Common myeloid progenitor, CD34-positive (primary cell): Measurements from ENCODE around the gene FSD1L.

Experiments used
- CTCF ChIA-PET: fragments of 350-600 bp; sonication (Branson Sonifier 250); formaldehyde crosslinking; loops from one replicate; lab custom pipeline; 2021; ENCODE audit warnings: antibody characterized with exemption; lab: Charles Lee
- POLR2A ChIA-PET: fragments of 350-600 bp; sonication (Branson Sonifier 250); formaldehyde crosslinking; loops from one replicate; lab custom pipeline; 2021; ENCODE audit warnings: antibody characterized with exemption; lab: Charles Lee
- DNase-seq, 3 donors: peaks; one replicate each; pipeline versions ENCODE4 v3.0.0 to v3.0.0-alpha.2; 2013
- H3K27ac ChIP-seq, 2 experiments: 1 replicate in 1 of 2; 2 replicates in 1 of 2; pipeline ENCODE4 v1.7.0; 2013; ENCODE audit warnings: inconsistent platforms in 2 of 2, low read length in 2 of 2, mild to moderate bottlenecking in 2 of 2, low read depth in 1 of 2, moderate library complexity in 1 of 2; ENCODE audit not compliant: severe bottlenecking in 2 of 2, insufficient read depth in 1 of 2, poor library complexity in 1 of 2
- H3K27me3 ChIP-seq, 5 experiments: replicated peaks in 2 of 5; 1 replicate in 3 of 5; 2 replicates in 2 of 5; pipeline versions ENCODE4 v1.6.1 to v1.7.0; 2013; ENCODE audit warnings: low read length in 4 of 5, mild to moderate bottlenecking in 2 of 5, moderate library complexity in 2 of 5, inconsistent platforms in 1 of 5; ENCODE audit not compliant: insufficient read depth in 5 of 5, control insufficient read depth in 4 of 5
- H3K36me3 ChIP-seq, 4 experiments: 1 replicate in 2 of 4; 2 replicates in 2 of 4; pipeline versions ENCODE4 v1.6.1 to v1.7.0; 2013; ENCODE audit warnings: low read length in 3 of 4, control low read depth in 1 of 4, mild to moderate bottlenecking in 1 of 4; ENCODE audit not compliant: control insufficient read depth in 4 of 4, insufficient read depth in 4 of 4
- H3K4me1 ChIP-seq, 4 experiments: 1 replicate in 3 of 4; 2 replicates in 1 of 4; pipeline versions ENCODE4 v1.6.1 to v1.7.1; 2013; ENCODE audit warnings: low read length in 3 of 4, mild to moderate bottlenecking in 3 of 4, control low read depth in 1 of 4, inconsistent platforms in 1 of 4, moderate library complexity in 1 of 4; ENCODE audit not compliant: control insufficient read depth in 4 of 4, insufficient read depth in 4 of 4; ENCODE audit errors: control extremely low read depth in 1 of 4
- H3K4me3 ChIP-seq, 7 experiments: 1 replicate in 4 of 7; 2 replicates in 3 of 7; pipeline versions ENCODE4 v1.5.1 to v1.7.0; 2013; ENCODE audit warnings: mild to moderate bottlenecking in 7 of 7, low read length in 6 of 7, moderate library complexity in 6 of 7, inconsistent platforms in 2 of 7, low read depth in 2 of 7, control low read depth in 1 of 7; ENCODE audit not compliant: insufficient read depth in 4 of 7, control insufficient read depth in 1 of 7; ENCODE audit errors: extremely low read depth in 1 of 7
- H3K9me3 ChIP-seq, 5 experiments: 1 replicate in 4 of 5; 2 replicates in 1 of 5; pipeline versions ENCODE4 v1.6.1 to v1.7.1; 2013; ENCODE audit warnings: low read length in 4 of 5, mild to moderate bottlenecking in 2 of 5, inconsistent platforms in 1 of 5, low read depth in 1 of 5, moderate library complexity in 1 of 5; ENCODE audit not compliant: control insufficient read depth in 4 of 5, insufficient read depth in 2 of 5; ENCODE audit errors: control extremely low read depth in 1 of 5
- WGBS: methylation state at CpG from one replicate; pipeline ENCODE4 v1.1.5; 2013; ENCODE audit not compliant: insufficient coverage; 5-methylcytosine and 5-hydroxymethylcytosine counted together

The FSD1L gene

DNA sequence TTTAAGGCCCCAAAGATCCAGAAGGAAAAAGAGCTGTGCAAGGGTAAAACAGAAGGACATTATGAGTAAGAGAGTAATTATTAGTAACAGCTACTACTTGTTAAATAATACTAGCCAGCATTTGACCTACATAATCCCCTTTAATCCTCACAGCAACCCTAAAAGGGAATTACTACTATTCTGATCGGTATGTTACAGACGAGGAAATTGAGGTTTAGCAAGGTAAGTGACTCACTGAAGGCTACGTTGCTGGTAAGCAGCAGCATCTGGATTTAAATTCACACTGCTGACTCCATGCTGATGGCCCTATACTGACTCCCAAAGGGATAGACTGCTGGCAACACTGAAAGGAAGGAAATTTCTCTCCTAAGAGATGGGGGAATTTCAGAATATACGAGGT is 3.7 kb upstream of the FSD1L start:
- no peaks in the 10 kb centered on the region for H3K36me3 ChIP-seq
- CTCF ChIA-PET: no interaction called here

DNA sequence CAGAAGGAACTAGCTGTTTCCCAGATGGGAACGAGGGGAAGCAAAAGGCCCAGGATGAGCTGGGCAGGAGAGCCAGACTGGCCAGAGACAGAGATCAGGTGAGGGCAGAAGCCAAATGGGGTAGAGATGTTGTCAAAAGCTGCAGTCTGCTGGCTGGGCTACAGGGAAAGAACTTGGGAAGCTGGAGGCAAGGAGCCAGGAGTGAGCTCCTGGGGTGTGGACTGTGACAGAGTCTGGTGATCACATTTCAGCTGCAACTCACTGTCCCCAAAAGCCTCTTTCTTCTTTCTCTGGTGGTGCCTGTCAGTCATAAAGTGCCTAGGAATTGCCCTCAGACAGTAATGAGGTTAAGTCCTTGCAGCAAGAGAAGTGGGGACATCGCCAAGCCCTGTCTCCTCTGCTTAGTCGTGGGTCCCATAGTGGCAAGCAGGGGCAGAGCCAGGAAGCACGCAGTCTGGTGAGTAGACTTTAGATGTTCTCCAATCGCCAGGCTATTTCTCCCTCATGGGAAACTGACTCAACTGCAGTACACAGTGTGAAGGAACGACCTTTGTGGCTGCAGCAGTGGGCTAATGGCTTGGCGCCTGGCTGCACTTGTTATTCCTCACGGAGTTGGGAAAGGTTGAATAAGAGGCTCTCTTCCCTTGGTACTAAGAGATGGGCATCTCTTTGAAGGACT is 2.5 kb upstream of the FSD1L start:
- WGBS: 98% methylated on average over 5 of the region's 8 CpGs
- no peak for DNase-seq
- ChIA-PET CTCF (interaction anchor here (0.7 kb wide), 1 partner anchor 53 kb away, joined by 3 read pairs; no protein-coding TSS in a partner anchor), POLR2A (no interaction called here)
- Histone ChIP-seq H3K27me3 (no peaks in the 10 kb centered on the region), H3K9me3 (no peaks in the 10 kb centered on the region), H3K4me1 (peaks cover 0 to 13% (median 7%) of the 10 kb centered on the region in 4 experiments), H3K4me3 (no peak overlapping the region), H3K36me3 (no peaks in the 10 kb centered on the region), H3K27ac (no peak overlapping the region)

More for the DNA sequence above, 3.7 kb upstream of the FSD1L start:
- WGBS: 100% methylated on average over 4 of the region's 4 CpGs
- H3K4me3 ChIP-seq: no peak overlapping the region
- no peak for DNase-seq
- H3K27me3 ChIP-seq: no peaks in the 10 kb centered on the region
- H3K27ac ChIP-seq: no peak overlapping the region
- no peaks in the 10 kb centered on the region for H3K9me3 ChIP-seq
- POLR2A ChIA-PET: no interaction called here
- peaks cover 0 to 13% (median 7%) of the 10 kb centered on the region in 4 experiments for H3K4me1 ChIP-seq

DNA sequence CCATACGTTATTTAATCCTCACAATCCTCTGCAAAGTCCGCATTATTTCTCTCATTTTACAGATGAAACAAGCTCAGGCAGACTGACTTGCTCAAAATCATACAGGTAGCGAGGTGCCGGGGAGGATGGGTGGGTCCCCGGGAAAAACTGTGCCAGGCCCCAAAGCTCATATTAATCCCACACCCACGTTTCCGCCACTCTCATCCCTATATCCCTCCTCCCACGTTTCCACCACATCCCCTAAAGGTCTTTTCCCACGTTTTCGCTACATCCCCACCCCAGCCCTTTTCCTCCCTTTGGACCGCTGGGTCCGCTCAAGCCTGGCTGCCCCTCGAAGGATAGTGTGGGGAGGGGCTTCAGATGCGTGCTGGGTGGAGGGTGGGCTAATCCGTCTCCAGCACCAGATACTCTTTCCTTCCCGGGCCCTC is 434 bp upstream of the FSD1L start:
- Histone ChIP-seq H3K27ac (peak overlapping the region in 1 of 2 experiments; percentile 23), H3K36me3 (no peaks in the 10 kb centered on the region), H3K9me3 (no peaks in the 10 kb centered on the region), H3K27me3 (no peaks in the 10 kb centered on the region), H3K4me3 (peak overlapping the region; percentile 44 to 90 (median 81)), H3K4me1 (peaks cover 0 to 13% (median 7%) of the 10 kb centered on the region in 4 experiments)
- WGBS: 60% methylated on average over 8 of the region's 16 CpGs
- POLR2A ChIA-PET: no interaction called here
- CTCF ChIA-PET: interaction anchor here (1.1 kb wide), 1 partner anchor 29 kb away, joined by 3 read pairs; no protein-coding TSS in a partner anchor
- peak in 2 of 3 donors; percentile 14 to 18 for DNase-seq

GRCh38 chr9:105449081-105449480 is 1.2 kb downstream of the FSD1L start:
- ChIA-PET CTCF (interaction anchor here (1.7 kb wide), 1 partner anchor 9 kb away, joined by 4 read pairs; no protein-coding TSS in a partner anchor), POLR2A (no interaction called here)
- Histone ChIP-seq H3K27me3 (no peaks in the 10 kb centered on the region), H3K27ac (no peak overlapping the region), H3K36me3 (no peaks in the 10 kb centered on the region), H3K4me3 (peak overlapping the region in 2 of 7 experiments; percentile 83 to 88), H3K4me1 (peaks cover 0 to 13% (median 7%) of the 10 kb centered on the region in 4 experiments), H3K9me3 (no peaks in the 10 kb centered on the region)
- WGBS: no CpG with 5 or more reads among the region's 2 CpGs
- DNase-seq: no peak

- 95% methylated on average over 2 of the region's 3 CpGs for WGBS
- Histone ChIP-seq H3K4me3 (no peak overlapping the region), H3K27me3 (no peaks in the 10 kb centered on the region), H3K27ac (no peak overlapping the region), H3K9me3 (no peaks in the 10 kb centered on the region), H3K4me1 (peaks cover 0 to 13% (median 7%) of the 10 kb centered on the region in 4 experiments), H3K36me3 (no peaks in the 10 kb centered on the region)
- ChIA-PET CTCF (interaction anchor here (1.1 kb wide), 1 partner anchor 9 kb away, joined by 3 read pairs; no protein-coding TSS in a partner anchor), POLR2A (no interaction called here)
- no peak for DNase-seq
Observed at GRCh38 chr9:105452185-105452584, 4.4 kb downstream of the FSD1L start.

GRCh38 chr9:105455836-105456475 is 8.1 kb downstream of the FSD1L start:
- H3K27me3 ChIP-seq: no peaks in the 10 kb centered on the region
- no peak for DNase-seq
- no peak overlapping the region for H3K4me3 ChIP-seq
- peaks cover 0 to 12% (median 11%) of the 10 kb centered on the region in 5 experiments for H3K9me3 ChIP-seq
- CTCF ChIA-PET: interaction anchor here (1.0 kb wide), 1 partner anchor 16 kb away, joined by 3 read pairs; no protein-coding TSS in a partner anchor
- POLR2A ChIA-PET: no interaction called here
- no peaks in the 10 kb centered on the region for H3K4me1 ChIP-seq
- 100% methylated on average over 1 of the region's 2 CpGs for WGBS
- H3K36me3 ChIP-seq: peaks cover 0 to 4% (median 2%) of the 10 kb centered on the region in 4 experiments
- no peak overlapping the region for H3K27ac ChIP-seq
